ENCODE measurements around the gene PDZK1.
A peak's percentile ranks its signal among the peaks of the same experiment; 100 is the strongest.
"Not testable (repeated sequence)": the region's sequence is repeated elsewhere in the genome, so short reads cannot be mapped to it uniquely, and the experiment has no call there.

PDZK1 gene

GRCh38 chr1:145707183-145707867 lies at the start of gene PDZK1:
Gene PDZK1 (minus strand): TSS chr1:145707368. CDS start chr1:145688021, 19,347 bp downstream.
- no peak for DNase-seq

GRCh38 chr1:145751491-145752037 lies 44.4 kb upstream of the PDZK1 start:
- DNase-seq = peak; percentile 91

- no peak for DNase-seq
Observed at GRCh38 chr1:145750426-145750825, 43.3 kb upstream of the PDZK1 start.

GRCh38 chr1:145747398-145748247 lies 40.5 kb upstream of the PDZK1 start:
- DNase-seq = no peak

DNA sequence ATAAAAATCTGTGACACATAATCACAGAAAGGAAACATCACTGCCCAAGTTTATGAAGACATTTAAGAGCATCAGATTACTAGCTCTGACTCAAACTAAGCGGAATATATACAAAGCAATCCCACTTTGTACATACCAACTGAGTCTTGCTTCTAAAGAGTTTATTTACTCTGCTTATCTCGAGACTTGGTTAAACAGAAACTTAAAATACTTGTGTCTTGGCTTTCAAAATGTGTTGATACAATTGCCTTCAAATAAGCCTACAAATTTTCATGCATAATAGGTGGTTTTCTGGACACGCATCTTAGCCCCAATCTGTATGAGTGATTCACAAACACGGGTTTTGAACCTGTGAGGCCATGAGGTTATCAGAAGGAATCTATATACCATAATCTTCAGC lies 33.1 kb upstream of the PDZK1 start:
- peak; percentile 91 for DNase-seq

DNA sequence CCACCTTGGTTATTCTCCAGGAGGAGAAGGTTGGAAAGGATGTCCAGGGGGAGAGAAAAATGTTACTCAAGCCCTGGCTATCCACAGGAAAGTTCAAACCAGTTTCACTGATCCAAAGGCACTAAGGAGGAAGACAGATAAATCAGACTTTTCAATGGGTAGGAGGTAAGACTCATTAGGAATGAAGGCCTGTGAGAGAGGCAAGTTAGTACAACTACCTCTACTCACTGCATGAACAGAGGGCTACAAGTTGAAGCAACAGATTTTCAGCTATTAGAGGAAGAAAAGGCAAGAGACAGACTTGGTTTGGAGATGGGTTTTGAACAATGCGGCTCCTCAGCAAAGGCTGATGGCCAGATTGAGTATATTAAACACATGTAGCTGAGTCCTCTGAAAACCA lies 29.0 kb upstream of the PDZK1 start:
- DNase-seq = no peak

- DNase-seq = no peak
Observed at GRCh38 chr1:145730900-145731299, 23.7 kb upstream of the PDZK1 start.

DNA sequence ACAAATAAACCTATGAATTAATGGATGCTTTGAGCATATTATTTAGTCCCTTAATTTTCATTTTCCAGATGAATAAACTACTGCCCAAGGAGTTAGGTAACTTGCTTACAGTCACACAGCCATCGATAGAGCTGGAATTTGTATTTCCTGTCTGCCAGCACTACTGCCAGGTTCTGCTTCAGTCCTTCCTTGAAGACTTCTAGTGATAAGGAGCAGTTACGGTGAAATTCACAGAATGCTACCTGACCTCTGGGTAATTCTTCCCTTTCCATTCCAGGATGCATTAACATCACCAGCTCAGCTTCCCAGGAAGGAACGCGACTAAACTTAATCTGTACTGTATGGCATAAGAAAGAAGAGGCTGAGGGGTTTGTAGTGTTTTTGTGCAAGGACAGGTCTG lies 23.3 kb upstream of the PDZK1 start:
- no peak for DNase-seq

DNA sequence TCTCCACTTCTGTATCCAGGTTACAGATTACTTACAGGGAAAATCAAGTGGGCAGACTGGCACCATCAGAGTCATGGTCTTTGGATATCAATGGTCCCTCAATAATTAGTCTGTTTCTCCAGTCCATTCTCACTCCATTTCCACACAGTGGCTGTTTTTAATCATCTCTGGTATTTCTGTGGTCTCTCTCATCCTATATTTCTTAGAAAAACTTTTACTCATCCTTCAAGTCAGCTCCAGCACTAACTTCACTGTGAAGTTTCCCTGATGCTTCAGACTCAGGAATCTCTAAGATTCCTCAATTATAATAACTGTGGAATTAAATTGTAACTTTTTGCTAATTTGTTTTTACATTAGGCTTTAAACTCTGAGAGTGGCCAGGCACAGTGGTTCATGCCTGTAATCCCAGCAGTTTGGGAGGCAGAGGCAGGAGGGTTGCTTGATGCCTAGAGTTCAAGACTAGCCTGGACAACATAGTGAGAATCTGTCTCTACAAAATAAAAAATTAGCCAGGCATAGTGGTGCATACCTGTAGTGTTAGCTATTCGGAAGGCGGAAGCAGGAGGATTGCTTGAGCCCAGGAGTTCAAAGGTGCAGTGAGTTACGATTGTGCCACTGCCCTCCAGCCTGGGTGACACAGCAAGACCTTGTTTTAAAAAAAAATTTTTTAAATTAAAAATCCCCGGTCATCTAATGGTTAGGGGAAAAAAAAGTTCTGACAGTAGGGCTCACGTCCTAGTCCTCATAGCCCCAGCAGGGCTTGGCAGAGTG lies 22.7 kb upstream of the PDZK1 start:
- DNase-seq = no peak

- no peak for DNase-seq
Observed at GRCh38 chr1:145729196-145729595, 22.0 kb upstream of the PDZK1 start.

DNA sequence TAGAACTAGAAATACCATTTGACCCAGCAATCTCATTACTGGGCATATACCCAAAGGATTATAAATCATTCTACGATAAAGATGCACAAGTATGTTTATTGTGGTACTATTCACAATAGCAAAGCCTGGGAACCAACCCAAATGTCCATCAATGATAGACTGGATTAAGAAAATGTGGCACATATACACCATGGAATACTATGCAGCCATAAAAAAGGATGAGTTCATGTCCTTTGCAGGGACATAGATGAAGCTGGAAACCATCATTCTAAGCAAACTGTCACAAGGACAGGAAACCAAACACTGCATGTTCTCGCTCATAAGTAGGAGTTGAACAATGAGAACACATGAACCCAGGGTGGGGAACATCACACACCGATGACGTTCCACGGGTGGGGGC lies 19.0 kb upstream of the PDZK1 start:
- DNase-seq = not testable (repeated sequence)

- DNase-seq = peak; percentile 64
Observed at GRCh38 chr1:145720878-145721671, 13.9 kb upstream of the PDZK1 start.

DNA sequence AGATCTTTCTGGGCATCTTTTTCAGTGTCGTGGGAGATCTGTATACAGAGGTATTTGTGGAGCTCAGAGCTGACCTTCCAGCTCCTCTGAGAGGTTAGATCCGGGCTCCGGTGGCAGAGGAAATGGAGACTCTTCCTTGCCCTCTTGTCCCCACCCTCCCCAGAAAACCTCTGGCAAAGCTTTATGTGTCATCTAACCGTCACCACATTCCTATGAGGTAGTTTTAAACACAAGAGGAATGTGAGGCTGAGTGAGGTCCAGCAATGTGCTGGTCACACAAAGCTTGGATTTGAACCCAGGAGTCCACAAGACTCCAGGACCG lies 13.3 kb upstream of the PDZK1 start:
- peak; percentile 83 for DNase-seq

DNA sequence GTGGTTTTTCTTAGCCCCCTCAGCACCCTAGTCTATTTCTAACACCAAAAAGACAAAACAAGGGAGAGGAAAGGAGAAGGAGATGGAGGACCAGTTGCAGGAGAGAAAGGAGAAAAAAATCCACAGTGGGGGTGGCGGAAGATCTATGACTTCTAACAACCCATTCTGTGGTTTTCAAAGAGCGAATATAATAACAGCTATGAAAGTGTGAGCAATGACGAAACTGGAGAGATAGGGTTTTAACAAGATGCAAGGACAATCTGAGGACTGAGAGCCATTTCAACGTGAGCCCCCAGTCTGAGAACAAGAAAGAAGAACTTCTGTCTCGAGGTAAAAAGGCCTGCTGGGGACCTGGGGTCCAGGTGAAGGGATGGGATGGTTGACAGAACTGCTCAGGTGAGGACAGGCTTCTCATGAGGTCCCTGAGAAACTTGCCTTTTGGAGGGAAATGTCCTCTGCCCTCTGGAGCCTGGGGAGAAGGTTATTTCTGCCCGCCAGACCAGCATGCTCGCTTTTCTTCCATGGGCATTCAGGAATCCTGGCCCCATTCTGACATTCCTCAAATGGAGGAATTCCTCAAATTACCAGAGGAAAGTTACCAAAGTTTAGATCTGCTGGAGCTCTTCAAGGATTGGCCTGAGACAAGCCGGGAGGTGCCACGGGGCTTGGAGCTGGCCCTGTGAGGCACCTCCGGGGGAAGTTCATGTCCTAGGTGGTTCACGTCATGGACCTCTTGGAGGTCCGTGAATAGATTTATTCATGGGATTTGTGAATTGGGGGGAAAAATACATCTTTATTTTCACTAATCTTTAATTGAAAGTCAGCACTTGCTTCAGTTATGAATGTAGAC lies 12.3 kb upstream of the PDZK1 start, which contains the start of gene CD160:
TSS of gene CD160 (plus strand) at position 270 of the 850 bp plus-strand sequence. CDS start 8,829 bp downstream, outside the sequence.
- DNase-seq = no peak

GRCh38 chr1:145718465-145718864 lies 11.3 kb upstream of the PDZK1 start:
- not testable (repeated sequence) for DNase-seq

DNA sequence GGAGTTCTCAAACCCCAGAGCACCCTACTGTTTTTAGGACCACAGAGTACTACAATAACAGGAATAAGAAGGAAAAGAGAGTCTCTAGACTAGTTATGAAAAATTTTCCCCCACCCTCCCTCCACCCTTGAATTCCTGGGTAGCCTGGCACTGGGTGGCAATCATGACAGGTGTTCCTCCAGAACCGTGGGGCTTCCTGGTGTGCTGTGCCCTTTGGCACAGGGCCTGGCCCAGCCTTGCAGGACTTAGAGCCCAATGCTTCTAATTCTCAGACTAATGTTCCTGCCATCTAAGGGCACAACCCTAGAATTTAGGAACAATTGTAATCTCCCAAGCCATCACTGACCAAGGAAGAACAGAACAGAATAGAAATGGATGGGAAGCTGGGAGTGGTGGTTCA lies 10.7 kb upstream of the PDZK1 start:
- no peak for DNase-seq

DNA sequence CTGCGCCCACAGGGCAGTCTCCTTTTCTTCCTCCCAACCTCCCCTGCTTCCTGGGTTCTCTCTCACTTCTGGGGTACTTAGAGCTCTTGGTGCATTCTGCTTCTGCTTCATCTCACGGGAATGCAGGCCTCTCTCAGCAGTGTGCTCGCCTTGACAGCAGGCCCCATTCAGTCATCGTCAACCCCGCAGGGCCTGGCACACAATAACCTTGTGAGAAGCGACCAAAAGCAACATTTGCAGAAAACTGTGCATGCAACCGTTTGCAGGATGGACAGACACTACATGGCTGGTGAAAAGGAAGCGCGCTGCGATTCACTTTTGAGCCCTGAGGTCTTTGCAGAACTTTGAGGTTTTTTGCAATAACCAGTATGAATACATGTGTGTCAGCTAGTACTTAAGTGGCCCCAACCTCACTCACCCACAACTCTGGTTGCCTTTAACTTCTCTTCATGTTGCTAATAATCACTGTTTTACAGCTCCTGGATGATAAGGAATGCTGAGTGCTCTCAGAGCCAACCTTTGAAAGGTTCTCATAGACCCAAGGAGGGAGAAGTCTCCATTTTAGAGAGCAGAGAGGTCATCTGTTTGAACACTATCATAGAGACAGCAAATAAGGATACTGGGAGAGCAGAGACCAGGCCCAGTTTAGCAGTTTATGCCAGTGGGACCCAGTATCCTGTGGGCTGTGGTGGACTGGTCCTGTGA lies 9.6 kb upstream of the PDZK1 start:
- no peak for DNase-seq

DNA sequence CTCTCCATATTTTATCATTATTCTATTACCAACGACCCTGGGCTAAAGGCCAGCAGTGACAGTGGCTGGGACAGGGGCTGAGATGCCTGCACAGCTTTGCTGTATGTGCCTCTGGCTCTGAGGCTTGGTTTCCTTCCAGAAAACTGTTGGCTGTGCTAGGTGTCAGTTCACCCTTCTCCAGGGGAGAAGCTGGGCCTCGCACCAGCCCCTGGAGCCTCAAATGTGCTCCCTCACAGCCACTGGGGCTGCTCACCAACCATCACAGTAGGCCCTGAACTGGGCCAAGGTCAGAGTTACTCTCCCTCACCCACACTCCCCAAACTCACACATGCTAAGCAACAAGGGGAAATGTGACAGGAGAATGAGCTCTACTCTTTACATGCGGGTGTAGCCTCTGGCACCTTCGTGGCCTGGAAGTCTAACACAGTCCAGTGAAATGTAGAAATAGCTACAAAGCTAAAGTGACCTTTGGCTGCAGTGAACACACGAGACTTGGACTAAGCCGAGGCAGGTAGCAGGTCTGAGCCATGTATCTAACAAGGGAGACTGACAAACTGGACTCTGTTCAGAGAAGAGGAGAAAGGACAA lies 7.5 kb upstream of the PDZK1 start:
- no peak for DNase-seq

DNA sequence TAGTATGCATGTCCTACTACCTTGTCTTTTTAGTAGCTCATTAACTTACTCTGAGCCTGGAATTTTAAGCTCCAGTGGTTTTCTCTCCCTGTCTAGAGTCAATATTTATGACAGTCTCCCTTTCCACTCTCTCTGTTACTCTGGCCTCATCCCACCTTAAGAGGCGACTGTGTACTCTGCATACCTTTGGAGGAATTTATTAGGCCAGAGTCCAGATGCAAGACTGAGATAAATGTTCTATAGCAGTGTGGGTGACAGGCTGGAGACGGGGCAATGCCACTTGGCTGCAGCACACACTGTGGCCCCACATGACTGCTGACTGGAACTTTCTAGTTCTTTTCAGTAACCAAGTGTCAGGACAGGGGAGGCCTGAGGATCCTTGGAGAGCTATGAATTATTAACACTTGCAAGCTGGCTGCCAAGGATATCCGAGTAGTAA lies 4.1 kb upstream of the PDZK1 start:
- DNase-seq = no peak

Measured in HCEC 1CT (cell line).